ENCODE measurements around the gene DMRTC1.
"Not testable (repeated sequence)": the region's sequence is repeated elsewhere in the genome, so short reads cannot be mapped to it uniquely, and the experiment has no call there.

GRCh38 chrX:72936882-72937455 is 6.7 kb downstream of the DMRTC1 start:
- TF ChIP-seq CTCF (conservative IDR thresholded peaks at IDR 0.05; ENCODE audit: low read depth, low read length); EZH2 (IDR thresholded peaks at IDR 0.05; ENCODE audit: borderline replicate concordance, low read depth, low read length, poor library complexity, severe bottlenecking): not testable (repeated sequence)

Measured in A673 (cell line).